DND-41 (cell line): ENCODE results near the gene LFNG.

Source experiments
- ATAC-seq: fragments of 200-7000 bp; cut with Tn5 transposase; 3 replicates; pipeline ENCODE4 v1.9.1; 2021; ENCODE audit warnings: low read depth; ENCODE audit not compliant: insufficient read depth
- DNase-seq: peaks from one replicate; pipeline ENCODE4 v3.0.0-alpha.2; 2020
- H2AFZ ChIP-seq: 2 replicates; pipeline ENCODE4 v1.6.0; 2012; ENCODE audit warnings: low read depth, low read length
- H3K27ac ChIP-seq: 2 replicates; pipeline ENCODE4 v1.5.1; 2012; ENCODE audit warnings: low read length, inconsistent platforms
- H3K27me3 ChIP-seq: fragments of 200-600 bp; sonication (generic); 2 replicates; pipeline ENCODE4 v1.6.0; 2012; ENCODE audit warnings: low read length, mild to moderate bottlenecking, inconsistent platforms; ENCODE audit not compliant: insufficient read depth, poor library complexity
- H3K36me3 ChIP-seq: 2 replicates; pipeline ENCODE4 v1.5.1; 2012; ENCODE audit warnings: low read length, inconsistent platforms; ENCODE audit not compliant: insufficient read depth
- H3K4me1 ChIP-seq: 2 replicates; pipeline ENCODE4 v1.5.1; 2012; ENCODE audit warnings: mild to moderate bottlenecking, low read length; ENCODE audit not compliant: insufficient read depth
- H3K4me2 ChIP-seq: 2 replicates; pipeline ENCODE4 v1.6.0; 2012; ENCODE audit warnings: mild to moderate bottlenecking, moderate library complexity, low read length, inconsistent platforms; ENCODE audit not compliant: insufficient read depth
- H3K4me3 ChIP-seq, 2 experiments: fragments of 200-600 bp in 1 of 2; shearing (Covaris generic) in 1 of 2; 2 replicates each; pipeline ENCODE4 v1.5.1; 2012 to 2016; ENCODE audit warnings: inconsistent platforms in 2 of 2, low read length in 2 of 2, mild to moderate bottlenecking in 2 of 2, low read depth in 1 of 2, moderate library complexity in 1 of 2
- H3K79me2 ChIP-seq: 2 replicates; pipeline ENCODE4 v1.6.0; 2012; ENCODE audit warnings: low read length, inconsistent platforms; ENCODE audit not compliant: insufficient read depth
- H3K9ac ChIP-seq: 2 replicates; pipeline ENCODE4 v1.6.0; 2012; ENCODE audit warnings: low read depth, mild to moderate bottlenecking, inconsistent platforms, low read length, moderate library complexity
- H3K9me3 ChIP-seq: 2 replicates; pipeline ENCODE4 v1.5.1; 2012; ENCODE audit warnings: low read length, moderate library complexity, mild to moderate bottlenecking, inconsistent platforms; ENCODE audit not compliant: insufficient read depth, severe bottlenecking
- H4K20me1 ChIP-seq: 2 replicates; pipeline ENCODE4 v1.6.0; 2012; ENCODE audit warnings: low read length; ENCODE audit not compliant: insufficient read depth
- CTCF ChIP-seq: IDR thresholded peaks from 2 replicates; pipeline ENCODE4 v1.5.1; 2012; ENCODE audit warnings: borderline replicate concordance, low read length, moderate library complexity, mild to moderate bottlenecking; ENCODE audit not compliant: poor library complexity, severe bottlenecking; ENCODE audit errors: extremely low read depth
- EZH2 ChIP-seq: IDR thresholded peaks from 3 replicates; pipeline ENCODE4 v1.6.1; 2012; ENCODE audit warnings: borderline replicate concordance, low read depth, mild to moderate bottlenecking, moderate library complexity, low read length, inconsistent platforms; ENCODE audit not compliant: severe bottlenecking

LFNG gene

DNA sequence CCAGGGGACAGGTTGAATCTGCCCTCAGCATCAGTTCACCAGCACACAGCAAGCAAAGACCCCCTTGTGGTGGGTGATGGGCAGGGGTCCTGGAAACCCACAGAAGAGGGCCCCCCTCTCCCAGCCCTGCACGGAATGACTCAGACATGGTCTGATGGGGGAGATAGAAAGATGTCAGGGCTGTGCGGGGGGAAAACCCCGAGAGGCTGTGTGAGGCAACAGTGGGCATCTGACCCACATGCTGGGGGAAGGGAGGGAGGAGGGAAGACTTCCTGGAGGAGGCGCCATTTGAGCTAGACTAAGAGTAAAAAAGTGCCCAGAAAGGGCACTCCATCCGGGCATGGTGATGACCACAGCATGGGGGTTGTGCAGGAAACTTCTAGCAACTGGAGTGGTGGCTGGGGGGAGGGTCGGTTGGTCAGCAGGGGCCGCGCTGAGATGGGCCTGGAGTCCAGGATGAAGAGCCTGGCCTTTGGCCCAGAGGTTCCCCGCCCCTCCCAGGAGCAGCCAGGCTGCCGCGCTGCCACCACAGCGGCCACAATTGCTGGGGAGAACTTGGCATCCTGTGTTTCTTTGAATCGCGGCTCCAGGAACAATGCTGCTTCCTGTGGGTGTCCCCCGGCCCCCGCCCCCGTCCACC is 2.5 kb downstream of the LFNG start:
- ATAC-seq (peak; percentile 64), DNase-seq (peak; percentile 83)
- Histone ChIP-seq H3K9ac (peak overlapping the region; percentile 20; the same call in 1 of the 2 replicates), H3K4me3 (peak overlapping the region in 1 of 2 experiments; percentile 6; a peak in 1 of 4 replicates), H3K27ac (no peak overlapping the region), H3K79me2 (no peaks in the 10 kb centered on the region), H3K4me2 (peak overlapping the region; percentile 53), H3K27me3 (peaks cover 8% of the 10 kb centered on the region), H3K9me3 (no peaks in the 10 kb centered on the region), H3K4me1 (peaks cover 39% of the 10 kb centered on the region), H4K20me1 (peaks cover 19% of the 10 kb centered on the region), H2AFZ (no peak overlapping the region), H3K36me3 (no peaks in the 10 kb centered on the region)
- TF ChIP-seq CTCF (no peak), EZH2 (no peak)

- Histone ChIP-seq H4K20me1 (peaks cover 19% of the 10 kb centered on the region), H3K79me2 (no peaks in the 10 kb centered on the region), H3K36me3 (no peaks in the 10 kb centered on the region), H3K27ac (peak overlapping the region; percentile 47), H3K4me2 (peak overlapping the region; percentile 53), H3K9ac (no peak overlapping the region), H3K27me3 (peaks cover 8% of the 10 kb centered on the region), H3K4me3 (no peak overlapping the region; a peak in 1 of 4 replicates), H2AFZ (no peak overlapping the region), H3K9me3 (no peaks in the 10 kb centered on the region), H3K4me1 (peaks cover 39% of the 10 kb centered on the region)
- DNase-seq (no peak), ATAC-seq (no peak)
- no peak for TF ChIP-seq CTCF
- TF ChIP-seq EZH2: no peak
Observed at GRCh38 chr7:2522780-2523433, 3.3 kb downstream of the LFNG start.

DNA sequence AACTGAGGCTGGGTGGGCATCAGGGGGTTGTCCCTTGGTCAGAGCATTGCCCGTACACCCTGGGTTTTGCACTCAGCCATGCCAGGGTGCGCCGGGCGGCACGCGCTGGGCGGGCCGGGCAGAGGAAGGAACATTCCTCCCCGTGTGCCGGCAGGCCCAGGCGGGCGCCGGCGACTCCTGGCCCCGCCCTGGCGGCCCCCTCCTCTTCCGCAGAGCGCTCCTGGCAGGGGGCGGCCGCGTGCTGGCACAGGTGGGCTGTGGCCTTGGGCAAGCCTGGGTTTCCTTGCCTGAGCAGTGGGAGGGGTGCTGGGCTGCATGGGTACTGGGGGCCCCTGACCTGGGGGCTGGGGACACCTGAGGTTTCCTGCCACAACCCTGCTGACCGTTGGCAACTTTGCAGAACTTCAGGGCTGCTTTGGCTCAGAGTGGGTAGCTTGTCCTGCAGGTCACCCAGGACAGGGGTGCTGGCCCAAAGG is 3.9 kb downstream of the LFNG start:
- no peaks in the 10 kb centered on the region for H3K9me3 ChIP-seq
- H3K4me2 ChIP-seq: no peak overlapping the region
- peaks cover 19% of the 10 kb centered on the region for H4K20me1 ChIP-seq
- H2AFZ ChIP-seq: no peak overlapping the region
- TF ChIP-seq CTCF: no peak
- no peak for TF ChIP-seq EZH2
- no peak overlapping the region for H3K27ac ChIP-seq
- no peaks in the 10 kb centered on the region for H3K79me2 ChIP-seq
- DNase-seq (no peak), ATAC-seq (no peak)
- no peaks in the 10 kb centered on the region for H3K36me3 ChIP-seq
- no peak overlapping the region for H3K4me3 ChIP-seq
- H3K4me1 ChIP-seq: peaks cover 39% of the 10 kb centered on the region
- peaks cover 8% of the 10 kb centered on the region for H3K27me3 ChIP-seq
- H3K9ac ChIP-seq: no peak overlapping the region
